GM19463 (cell line): Measurements from ENCODE around the gene RNF151.
"Not testable (repeated sequence)": the region's sequence is repeated elsewhere in the genome, so short reads cannot be mapped to it uniquely, and the experiment has no call there.

ENCODE experiments used
- ATAC-seq: cut with Tn5 transposase; IDR thresholded peaks from one replicate; pipeline ENCODE4 v1.9.1; 2021; ENCODE audit warnings: mild to moderate bottlenecking, moderate library complexity; ENCODE audit not compliant: unreplicated experiment

RNF151 gene

DNA sequence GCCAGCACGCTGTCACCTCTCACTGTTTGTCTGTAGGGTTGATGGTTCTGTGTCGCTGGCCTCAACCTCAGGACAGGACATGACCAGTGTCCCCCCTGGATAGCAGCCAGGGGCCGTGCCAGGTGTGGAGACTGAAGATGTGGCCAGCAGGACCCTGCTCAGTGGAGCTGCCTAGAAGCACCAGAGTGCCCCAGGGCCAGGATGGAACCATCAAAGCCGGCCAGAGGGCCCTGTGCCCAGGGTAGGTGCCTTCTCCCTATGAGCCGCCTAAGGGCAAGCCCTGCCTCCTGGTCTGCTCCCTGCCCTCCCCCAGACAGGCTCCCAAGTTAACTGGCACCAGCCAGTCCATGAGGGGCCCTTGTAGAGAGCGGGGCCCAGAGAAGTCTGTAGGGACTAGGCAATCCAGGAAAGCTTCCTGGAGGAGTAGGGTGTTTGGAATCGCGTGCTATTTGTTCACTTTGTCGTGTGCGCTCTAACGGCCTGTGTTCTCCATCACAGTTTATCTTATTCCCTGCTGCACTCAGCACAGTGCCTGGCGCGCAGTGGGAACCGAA is 7.9 kb upstream of the RNF151 start:
- ATAC-seq, result no peak

DNA sequence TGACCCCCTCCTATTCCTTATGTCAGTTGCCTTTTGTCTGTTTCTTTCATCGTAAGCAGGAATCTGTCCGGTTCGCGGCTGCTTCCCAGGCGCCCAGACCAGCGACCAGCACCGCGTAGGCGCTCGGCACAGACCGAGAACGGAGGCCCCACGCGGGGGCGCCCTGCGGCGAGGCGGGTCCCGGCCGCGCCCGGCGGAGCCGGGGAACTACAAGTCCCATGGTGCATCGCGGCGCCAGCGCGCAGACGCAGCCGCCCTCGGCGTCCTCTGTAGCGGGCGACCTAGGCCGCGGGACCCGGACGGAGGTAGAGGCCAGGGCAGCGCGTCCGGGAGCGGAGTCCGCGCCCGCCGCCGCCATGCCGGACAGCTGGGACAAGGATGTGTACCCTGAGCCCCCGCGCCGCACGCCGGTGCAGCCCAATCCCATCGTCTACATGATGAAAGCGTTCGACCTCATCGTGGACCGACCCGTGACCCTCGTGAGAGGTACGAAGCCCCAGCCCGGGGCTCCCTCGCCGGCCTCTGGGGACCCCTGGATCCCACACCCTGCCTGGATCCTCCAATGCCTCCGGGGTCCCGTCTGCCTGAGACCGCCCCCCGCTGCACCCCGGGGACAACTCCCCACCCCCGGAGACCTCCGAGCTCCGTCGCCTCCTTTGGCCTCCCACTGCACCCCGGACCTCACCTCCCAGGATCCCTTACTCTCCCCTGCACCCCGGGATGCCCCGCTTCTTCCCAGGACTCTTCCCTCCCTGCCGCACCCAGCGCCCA is 7.2 kb upstream of the RNF151 start, which contains the start of gene NDUFB10:
NDUFB10 (plus strand) TSS at position 270 of the 771 bp plus-strand sequence; CDS start at position 357, 87 bp downstream.
- peak; percentile 84 for ATAC-seq

DNA sequence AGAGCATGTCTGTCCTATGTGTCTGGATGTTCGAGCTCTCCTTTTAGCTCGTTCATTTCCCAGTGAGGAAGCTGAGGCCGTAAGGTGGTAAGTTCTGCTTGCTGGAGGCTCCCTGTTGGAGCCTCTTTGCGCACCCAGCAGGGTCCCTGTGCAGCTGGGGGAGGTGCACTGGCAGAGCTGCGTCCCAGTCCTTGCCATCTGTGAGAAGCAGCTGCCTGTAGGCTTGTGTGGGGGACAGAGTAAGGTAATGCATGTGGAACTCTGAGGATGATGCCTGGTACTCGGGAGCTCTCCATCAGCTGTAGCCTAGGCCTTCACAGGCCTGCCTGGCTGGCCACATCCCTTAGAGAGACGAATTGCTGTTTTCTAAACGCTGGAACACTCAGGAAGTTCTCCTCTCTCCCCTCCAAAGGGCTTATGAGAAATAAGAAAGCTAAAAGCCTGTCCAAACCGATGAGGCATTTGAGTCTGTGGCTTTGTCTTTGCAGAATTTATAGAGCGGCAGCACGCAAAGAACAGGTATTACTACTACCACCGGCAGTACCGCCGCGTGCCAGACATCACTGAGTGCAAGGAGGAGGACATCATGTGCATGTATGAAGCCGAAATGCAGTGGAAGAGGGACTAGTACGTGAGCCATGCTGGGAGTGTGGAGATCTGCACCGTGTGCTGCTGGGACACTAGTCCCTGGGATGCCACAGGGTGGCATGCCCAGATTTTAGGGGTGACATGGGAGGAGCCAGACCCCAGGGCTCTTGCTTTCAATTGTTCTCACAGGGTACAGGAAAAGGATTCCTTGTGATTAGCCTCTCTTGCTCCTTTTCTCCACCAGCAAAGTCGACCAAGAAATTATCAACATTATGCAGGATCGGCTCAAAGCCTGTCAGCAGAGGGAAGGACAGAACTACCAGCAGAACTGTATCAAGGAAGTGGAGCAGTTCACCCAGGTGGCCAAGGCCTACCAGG is 5.7 kb upstream of the RNF151 start:
- no peak for ATAC-seq

DNA sequence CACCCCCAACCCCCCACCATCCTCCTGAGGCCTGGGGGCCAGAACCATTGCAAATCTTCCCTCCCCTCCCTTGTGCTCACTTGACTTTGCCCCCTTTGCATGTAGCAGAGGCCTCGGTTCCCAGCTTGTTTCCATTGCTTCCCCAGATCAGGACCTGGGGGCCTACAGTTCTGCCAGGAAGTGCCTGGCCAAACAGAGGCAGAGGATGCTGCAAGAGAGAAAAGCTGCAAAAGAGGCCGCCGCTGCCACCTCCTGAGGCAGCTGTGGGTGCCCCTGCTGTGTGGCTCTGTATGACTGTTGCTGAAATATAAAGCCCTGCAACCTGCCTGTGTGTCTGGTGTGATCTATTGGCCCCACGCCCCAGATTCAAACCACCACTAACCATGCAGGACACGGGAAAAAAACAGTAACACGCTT is 5.0 kb upstream of the RNF151 start:
- ATAC-seq, result no peak

DNA sequence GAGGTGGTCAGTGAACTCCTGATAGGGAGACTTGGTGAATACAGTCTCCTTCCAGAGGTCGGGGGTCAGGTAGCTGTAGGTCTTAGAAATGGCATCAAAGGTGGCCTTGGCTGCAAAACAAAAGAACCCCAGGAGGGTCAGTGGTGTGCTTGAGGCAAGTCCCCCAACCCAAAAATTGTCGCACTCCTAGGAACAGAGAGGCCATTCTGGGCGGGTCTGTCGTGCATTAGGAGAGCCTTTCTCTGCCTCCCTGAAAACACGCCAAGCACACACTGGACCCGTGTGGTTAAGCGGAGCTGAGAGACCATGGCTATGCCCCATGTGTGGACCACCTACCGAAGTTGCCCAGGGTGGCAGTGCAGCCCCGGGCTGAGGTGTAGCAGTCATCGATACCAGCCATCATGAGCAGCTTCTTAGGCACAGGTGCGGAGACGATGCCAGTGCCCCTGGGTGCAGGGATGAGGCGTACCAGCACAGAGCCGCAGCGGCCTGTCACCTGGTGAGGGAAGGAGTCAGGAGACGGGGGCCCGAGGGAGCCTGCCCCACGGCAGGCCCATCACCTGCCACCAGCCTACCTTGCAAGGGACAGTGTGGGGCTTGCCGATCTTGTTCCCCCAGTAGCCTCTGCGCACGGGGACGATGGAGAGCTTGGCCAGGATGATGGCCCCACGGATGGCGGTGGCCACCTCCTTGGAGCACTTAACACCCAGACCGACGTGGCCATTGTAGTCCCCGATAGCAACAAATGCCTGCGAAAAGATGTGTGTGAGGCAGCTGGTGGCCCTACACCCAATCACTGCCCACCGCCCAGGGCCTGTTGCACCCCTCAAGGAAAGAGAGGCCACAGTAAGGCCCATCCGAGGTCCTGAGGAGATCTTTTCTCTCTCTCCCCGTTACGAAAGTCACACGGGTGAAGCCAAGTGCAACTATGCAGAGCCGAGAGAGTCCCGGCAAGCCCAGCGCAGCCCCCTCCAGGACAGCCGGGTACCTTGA is 4.2 kb upstream of the RNF151 start:
- ATAC-seq, result not testable (repeated sequence)

DNA sequence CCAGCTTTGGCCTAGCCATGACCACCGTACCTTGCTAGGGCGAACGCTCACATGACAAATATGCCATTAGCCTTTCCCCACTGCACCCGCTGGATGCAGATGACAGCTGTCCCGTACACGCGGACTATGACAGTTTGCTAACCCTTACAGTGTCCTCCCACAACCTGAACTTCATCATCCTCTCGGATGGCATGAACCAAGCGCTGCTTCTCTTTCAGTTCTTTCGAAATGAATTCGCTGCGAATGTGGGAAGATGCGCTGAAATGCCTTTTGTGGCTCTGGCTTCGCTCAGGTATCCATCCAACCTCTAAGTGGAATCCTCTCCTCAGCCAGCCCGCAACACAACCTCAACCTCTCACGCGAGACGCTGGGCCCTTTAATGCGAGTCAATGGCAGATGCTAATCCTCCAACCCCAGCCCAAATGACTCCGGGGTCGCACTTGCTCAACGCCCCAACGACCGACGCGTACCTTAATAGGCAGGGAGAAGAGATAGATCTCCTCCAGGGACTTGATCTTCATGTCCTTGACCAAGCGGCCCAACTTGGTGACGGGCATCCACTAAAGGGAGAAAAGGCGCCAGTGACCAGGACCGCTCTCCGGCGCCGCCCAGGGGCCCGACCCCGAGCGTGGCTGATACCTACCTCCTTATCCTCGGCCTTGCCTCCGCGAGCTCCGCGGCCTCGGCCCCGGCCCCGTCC is 2.7 kb upstream of the RNF151 start:
- ATAC-seq, result peak; percentile 2

DNA sequence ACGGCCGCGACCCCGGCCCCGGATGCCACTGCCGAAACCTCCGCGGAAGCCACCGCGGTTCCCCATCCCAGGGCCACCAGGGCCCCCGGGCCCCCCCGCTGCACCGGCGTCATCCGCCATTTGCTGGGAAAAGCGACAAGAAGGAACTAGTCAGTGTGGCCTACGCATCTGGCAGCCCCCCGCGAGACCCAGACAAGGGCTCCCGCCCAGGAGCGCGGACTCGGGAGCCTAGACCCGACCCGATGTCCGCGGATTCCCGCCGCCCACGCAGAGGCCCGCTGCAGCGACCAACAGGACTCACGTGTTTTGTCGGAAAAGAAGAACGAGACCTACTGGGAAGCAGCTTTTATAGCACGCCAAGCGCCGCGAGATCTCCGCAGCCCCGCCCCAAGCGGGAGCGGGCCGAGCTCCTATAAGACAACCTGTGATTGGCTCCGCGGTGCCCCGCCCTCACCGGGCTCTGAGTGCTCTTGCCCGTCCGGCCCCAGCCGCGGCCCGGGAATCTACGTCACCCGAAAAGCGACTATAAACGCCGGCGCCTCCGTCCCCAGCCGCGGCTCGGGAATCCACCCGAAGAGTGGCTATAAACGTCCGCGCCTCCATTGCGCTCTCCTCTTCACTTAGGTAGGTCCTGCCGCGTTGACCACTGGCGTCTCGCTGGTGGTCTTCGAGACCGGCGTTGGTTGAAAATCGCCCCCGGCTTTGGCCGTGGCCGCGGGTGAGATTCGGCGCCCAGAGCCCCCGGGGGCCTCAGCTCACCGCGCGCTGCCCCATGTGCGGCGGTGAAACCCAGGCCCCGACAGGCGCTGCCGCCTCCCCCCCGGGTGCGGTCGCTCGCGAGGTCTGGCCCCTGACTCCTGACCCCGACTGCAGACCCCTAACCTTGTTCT is 1.9 kb upstream of the RNF151 start, which contains the start of gene RPS2:
RPS2 (minus strand) TSS at position 321 of the 890 bp plus-strand sequence; CDS start at position 120, 201 bp downstream.
- peak; percentile 90 for ATAC-seq

DNA sequence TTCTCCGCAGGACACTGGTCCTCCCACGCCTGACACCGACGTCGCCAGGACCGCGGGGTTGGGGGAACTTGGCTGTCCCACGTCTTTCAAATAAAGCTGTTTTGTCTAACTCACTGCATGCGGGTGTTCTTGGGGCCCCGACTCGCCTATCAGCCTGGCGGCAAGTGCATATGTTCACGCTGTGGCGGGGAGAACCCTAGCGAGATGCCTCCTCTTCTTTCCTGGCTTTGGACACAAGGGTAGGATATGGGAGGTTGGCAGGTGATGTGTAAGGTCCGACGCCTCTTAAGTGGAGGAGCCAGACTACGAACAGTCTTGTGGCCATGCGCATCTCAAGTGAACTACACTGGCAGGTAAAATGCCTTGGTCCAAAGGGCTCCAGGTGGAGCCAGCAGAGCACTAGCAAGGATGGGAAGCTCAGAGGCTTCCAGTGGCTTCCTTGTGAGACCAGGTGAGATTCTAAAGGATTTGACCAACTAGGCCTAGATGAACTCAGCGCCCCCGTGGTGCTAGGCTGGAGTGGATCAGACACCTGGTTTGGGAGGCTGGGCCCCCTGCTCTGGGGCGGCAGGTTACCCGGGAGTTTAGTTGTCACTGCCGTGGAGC is 1.2 kb upstream of the RNF151 start:
- no peak for ATAC-seq

DNA sequence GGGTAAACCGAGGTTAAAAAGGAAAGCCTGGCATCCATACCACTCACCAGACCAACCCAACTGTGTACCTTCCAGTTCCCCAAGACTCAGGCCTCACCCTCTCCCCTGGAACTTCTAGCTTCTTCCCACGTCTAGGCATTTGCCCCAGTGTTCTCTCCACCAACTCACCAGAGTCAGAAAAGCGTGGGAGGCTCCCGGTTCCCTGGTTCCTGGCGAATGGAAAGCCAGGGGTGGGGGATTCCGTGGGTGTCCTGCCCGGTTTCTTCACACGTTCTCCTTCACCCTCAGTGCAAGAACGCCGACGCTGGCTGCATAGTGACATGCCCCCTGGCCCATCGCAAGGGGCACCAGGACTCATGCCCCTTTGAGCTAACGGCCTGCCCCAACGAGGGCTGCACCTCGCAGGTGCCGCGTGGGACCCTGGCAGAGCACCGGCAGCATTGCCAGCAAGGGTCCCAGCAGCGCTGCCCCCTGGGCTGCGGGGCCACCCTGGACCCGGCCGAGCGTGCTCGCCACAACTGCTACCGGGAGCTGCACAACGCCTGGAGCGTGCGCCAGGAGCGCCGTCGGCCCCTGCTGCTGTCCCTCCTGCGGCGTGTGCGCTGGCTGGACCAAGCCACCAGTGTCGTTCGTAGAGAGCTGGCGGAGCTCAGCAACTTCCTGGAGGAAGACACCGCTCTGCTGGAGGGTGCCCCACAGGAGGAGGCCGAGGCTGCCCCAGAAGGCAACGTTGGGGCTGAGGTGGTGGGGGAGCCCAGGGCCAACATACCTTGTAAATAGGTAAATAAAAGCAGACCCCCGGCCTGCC is 1.7 kb downstream of the RNF151 start:
- no peak for ATAC-seq

DNA sequence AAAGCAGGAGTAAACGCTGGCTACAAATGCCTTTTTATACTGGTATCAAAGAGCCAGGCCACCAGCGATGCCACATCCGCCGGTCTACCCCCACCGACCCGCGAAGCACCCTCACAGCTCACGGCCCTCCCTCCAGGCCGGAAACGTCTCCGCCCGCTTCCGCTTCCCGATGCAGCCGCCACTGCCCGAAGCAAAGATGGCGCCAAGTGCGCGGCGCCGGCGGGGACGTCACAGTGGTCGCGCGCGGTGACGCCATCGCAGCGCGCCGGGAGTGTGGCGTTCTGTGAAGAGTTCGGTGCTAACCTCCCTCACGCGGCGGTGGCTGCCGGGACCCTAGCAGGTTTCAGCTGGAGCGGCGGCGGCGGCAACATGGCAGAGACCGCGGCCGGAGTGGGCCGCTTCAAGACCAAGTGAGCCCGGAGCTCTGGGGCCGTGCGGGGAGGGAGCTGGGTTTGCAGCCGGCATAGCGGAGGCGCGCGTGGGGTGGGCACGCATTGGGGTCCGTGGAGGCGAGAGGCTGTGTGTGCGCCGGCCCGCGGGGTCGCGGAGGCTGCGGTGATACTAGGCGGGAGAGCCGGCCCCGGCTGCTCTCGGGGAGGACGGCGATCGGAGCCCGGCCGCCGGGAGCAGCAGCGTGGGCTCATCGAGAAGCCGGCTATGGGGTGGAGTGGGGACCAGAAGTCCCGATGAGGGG is 5.3 kb downstream of the RNF151 start, which contains the start of gene TBL3:
TBL3 (plus strand) TSS at position 258 of the 694 bp plus-strand sequence; CDS start at position 370, 112 bp downstream.
- ATAC-seq, result peak; percentile 90

DNA sequence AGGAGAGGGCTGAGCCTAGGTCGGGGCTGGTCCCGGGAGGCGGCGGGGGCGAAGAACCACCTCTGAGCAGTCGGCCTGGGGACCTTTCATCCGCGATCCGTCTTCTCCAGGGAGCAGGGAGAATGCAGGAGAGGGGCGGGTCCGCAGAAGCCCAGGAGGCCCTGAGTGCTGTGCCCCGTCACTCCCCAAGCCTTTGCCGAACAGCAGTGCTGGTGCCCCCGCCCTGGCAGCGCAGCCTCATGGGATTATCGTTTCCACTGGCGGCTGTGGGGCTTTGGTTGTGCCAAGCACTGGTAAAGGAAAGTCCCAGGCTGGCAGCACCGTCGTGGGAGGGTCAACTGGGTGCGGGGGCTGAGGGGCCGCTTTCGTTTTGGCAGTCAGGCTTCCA is 5.8 kb downstream of the RNF151 start:
- ATAC-seq, result no peak

DNA sequence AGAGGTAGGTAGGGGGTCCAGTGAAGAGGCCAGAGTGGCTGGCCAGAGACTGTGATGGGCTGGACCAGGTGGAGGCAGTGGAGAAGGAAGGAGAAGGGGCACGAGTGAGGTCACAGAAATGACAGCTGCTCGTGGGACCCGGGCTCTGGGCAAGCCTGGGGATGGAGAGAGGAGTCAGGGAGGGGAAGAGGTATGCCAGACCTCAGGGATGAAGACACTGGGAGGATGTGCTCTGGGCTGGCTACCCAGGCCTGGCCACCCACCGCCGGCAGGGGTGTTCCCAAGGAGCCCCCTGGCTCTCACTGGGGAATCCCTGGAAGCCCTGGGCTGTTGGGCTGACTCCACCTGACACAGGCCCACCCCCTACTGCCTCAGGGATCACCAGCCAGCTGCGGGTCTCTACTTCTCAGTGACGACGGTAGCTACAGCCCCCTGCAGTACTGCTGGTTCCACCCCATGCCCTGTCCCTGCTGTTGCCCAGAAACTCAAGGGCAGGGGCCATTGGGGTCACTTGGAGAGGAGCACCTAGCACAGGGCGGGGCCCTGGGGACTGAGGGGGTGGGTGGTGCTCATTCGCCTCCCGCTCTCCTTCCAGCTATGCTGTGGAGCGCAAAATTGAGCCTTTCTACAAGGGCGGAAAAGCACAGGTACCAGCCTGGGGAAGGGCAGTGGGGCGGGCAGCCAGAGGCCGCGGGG is 7.0 kb downstream of the RNF151 start:
- no peak for ATAC-seq

DNA sequence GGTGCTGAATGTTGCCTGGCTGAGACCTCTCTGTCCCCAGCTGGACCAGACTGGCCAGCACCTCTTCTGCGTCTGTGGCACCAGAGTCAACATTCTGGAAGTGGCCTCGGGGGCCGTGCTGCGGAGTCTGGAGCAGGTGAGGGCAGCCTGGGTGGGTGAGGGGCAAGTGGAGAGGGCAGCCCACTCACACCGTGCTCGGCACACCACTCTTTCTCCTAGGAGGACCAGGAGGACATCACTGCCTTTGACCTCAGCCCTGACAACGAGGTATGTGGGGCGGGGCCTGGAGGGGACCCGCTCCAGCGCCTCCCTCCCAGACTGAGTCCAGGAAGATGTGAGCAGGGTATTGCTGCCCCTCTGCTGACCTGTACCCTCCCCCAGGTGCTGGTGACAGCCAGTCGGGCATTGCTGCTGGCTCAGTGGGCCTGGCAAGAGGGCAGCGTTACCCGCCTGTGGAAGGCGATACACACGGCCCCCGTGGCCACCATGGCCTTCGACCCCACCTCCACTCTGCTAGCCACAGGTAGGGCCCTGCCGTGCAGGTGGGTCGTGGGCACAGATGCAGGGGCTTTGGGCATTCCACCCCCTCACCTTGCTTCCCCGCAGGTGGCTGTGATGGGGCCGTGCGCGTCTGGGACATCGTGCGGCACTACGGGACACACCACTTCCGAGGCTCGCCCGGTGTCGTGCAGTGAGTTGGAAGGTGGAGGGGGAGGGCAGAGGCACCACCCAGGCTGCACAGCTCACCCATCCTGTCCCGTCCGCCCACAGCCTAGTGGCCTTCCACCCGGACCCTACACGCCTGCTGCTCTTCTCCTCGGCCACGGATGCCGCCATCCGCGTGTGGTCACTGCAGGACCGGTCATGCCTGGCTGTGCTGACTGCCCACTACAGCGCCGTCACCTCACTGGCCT is 7.8 kb downstream of the RNF151 start:
- ATAC-seq, result no peak

DNA sequence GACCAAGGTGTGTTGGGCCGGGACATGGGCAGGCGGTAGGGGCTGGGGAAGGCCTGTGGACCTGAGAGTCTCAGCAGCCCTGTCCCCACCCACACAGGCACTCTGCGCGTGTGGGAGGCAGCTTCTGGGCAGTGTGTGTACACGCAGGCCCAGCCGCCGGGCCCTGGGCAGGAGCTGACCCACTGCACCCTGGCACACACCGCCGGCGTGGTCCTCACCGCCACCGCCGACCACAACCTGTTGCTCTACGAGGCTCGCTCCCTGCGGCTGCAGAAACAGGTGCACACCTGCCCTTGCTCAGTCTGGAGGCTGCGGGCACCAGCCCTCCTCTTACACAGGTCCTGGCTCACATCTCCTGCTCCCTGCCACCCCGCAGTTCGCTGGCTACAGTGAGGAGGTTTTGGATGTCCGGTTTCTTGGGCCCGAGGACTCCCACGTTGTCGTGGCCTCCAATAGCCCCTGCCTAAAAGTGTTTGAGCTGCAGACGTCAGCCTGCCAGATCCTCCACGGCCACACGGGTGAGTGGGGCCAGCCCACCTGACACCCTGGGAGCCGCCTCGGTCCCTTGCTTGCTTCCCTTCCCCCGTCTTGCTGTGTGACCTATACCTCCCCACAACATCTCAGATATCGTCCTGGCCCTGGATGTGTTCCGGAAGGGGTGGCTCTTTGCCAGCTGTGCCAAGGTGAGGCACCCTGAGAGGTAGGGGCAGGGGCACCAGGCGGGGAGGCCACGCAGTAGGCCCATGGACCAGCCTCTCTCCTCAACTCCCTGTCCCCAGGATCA is 9.0 kb downstream of the RNF151 start:
- ATAC-seq, result no peak
